CD4-positive, CD25-positive, alpha-beta regulatory T cell (primary cell): ENCODE data around the gene PHF1. TPM values are rescaled to one million over a fixed set of nuclear protein-coding genes. Genes with fewer than 3 reads are reported as not detected.

ENCODE experiments used
- ATAC-seq, 2 donors: fragments of 150-1000 bp; cut with Tn5 transposase; one replicate each; pipeline ENCODE4 v1.10.0; 2021; ENCODE audit warnings: low read depth in 2 of 2, moderate number of reproducible peaks in 2 of 2, moderate library complexity in 1 of 2
- DNase-seq, 3 donors: peaks; one replicate each; pipeline versions ENCODE4 v3.0.0 to v3.0.0-alpha.2; 2012 to 2022; ENCODE audit warnings: mixed read lengths in 1 of 3
- H3K27ac ChIP-seq: one replicate; pipeline ENCODE4 v1.7.0; 2013; ENCODE audit warnings: mild to moderate bottlenecking, low read length; ENCODE audit not compliant: insufficient read depth, poor library complexity, severe bottlenecking
- H3K27me3 ChIP-seq: one replicate; pipeline ENCODE4 v1.7.0; 2013; ENCODE audit warnings: low read length; ENCODE audit not compliant: control insufficient read depth, insufficient read depth
- H3K36me3 ChIP-seq: one replicate; pipeline ENCODE4 v1.7.0; 2013; ENCODE audit warnings: mild to moderate bottlenecking, low read length, moderate library complexity; ENCODE audit not compliant: control insufficient read depth, insufficient read depth
- H3K4me1 ChIP-seq: 2 replicates; pipeline ENCODE4 v1.7.0; 2013; ENCODE audit warnings: mild to moderate bottlenecking, low read length; ENCODE audit not compliant: insufficient read depth, control insufficient read depth, poor library complexity, severe bottlenecking
- H3K4me3 ChIP-seq: one replicate; pipeline ENCODE4 v1.7.0; 2013; ENCODE audit warnings: low read depth, mild to moderate bottlenecking, low read length, moderate library complexity
- H3K9me3 ChIP-seq, 2 experiments: 1 replicate in 1 of 2; 2 replicates in 1 of 2; pipeline ENCODE4 v1.7.0; 2013; ENCODE audit warnings: low read length in 2 of 2, mild to moderate bottlenecking in 1 of 2, moderate library complexity in 1 of 2; ENCODE audit not compliant: control insufficient read depth in 2 of 2
- H3K27ac Mint-ChIP-seq, 3 donors: one replicate each; pipeline ENCODE4 v1.8.0; 2020 to 2022; ENCODE audit warnings: mild to moderate bottlenecking in 3 of 3, mixed read lengths in 3 of 3, moderate library complexity in 2 of 3
- H3K27me3 Mint-ChIP-seq: one replicate; pipeline ENCODE4 v1.8.0; 2022; ENCODE audit warnings: mild to moderate bottlenecking, mixed read lengths
- H3K36me3 Mint-ChIP-seq: one replicate; pipeline ENCODE4 v1.8.0; 2020; ENCODE audit warnings: mixed read lengths
- H3K4me1 Mint-ChIP-seq, 4 donors: one replicate each; pipeline ENCODE4 v1.8.0; 2020 to 2022; ENCODE audit warnings: mixed read lengths in 4 of 4, mild to moderate bottlenecking in 1 of 4
- H3K4me3 Mint-ChIP-seq, 4 donors: one replicate each; pipeline ENCODE4 v1.8.0; 2020 to 2022; ENCODE audit warnings: mild to moderate bottlenecking in 4 of 4, mixed read lengths in 4 of 4, moderate library complexity in 3 of 4
- H3K9me3 Mint-ChIP-seq, 7 donors: one replicate each; pipeline ENCODE4 v1.8.0; 2020 to 2022; ENCODE audit warnings: mixed read lengths in 7 of 7, mild to moderate bottlenecking in 3 of 7, moderate library complexity in 2 of 7
- polyA plus RNA-seq, 4 donors: library from polyadenylated mRNA; unstranded; fragments of 300-500 nt; fragmentation: Illumina TruSeq; gene quantifications; one replicate each; pipeline ENCODE4 v1.2.3, GENCODE V29; 2021
- total RNA-seq: library from RNA; stranded (reverse); gene quantifications from one replicate; pipeline ENCODE4 v1.2.3, GENCODE V29; 2022

PHF1 gene
- total and polyA plus RNA-seq, 5 donors from 2014 or later = 41.5 to 403 (median 69.6) TPM

DNA sequence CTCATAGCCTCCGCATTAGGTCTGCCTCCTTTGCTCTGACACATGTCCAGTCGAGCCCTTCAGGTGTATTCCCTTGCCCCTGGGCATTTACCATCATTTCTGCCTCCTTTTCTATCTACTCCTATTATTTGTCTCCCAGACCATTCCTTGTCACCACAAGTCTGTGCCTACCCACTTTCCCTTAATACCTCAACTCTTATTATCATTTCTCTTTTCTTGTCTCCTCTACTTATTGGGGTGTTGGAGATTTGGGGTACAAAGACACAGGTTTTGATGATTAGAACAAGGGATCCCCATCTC lies 10.5 kb downstream of the PHF1 start:
- peaks cover 3% of the 10 kb centered on the region for H3K36me3 Mint-ChIP-seq
- Histone ChIP-seq H3K4me3 (no peak overlapping the region), H3K27me3 (no peaks in the 10 kb centered on the region), H3K9me3 (no peaks in the 10 kb centered on the region), H3K36me3 (peaks cover 5% of the 10 kb centered on the region), H3K4me1 (peaks cover 59% of the 10 kb centered on the region), H3K27ac (no peak overlapping the region)
- H3K4me3 Mint-ChIP-seq = peak overlapping the region in 3 of 4 donors; percentile 13 to 88 (median 76)
- peaks cover 14 to 80% (median 49%) of the 10 kb centered on the region in 4 donors for H3K4me1 Mint-ChIP-seq
- H3K27me3 Mint-ChIP-seq = peaks cover 14% of the 10 kb centered on the region
- peak overlapping the region in 2 of 3 donors; percentile 7 to 22 for H3K27ac Mint-ChIP-seq
- ATAC-seq = no peak
- no peak for DNase-seq
- peaks cover 0 to 3% (median 0%) of the 10 kb centered on the region in 7 donors for H3K9me3 Mint-ChIP-seq

DNA sequence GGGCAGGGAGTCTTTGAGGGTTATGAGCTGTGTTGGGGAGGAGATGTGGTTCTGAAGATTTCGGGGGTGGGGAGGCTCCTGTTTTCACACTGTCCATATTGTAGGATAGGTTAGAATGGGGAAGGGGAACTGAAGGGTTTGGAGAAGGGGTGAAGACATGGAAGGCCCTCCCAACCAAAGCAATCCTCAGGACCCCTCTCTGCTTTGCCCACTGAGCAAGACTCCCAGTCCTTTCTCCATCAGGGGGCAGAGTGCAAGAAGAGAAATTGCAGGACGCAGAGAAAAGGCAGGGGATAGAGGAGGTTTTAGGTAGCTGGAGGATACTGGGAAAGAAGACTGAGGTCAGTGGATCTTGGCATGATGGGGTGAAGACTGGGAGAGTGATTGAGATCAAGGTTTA lies 13.0 kb downstream of the PHF1 start:
- peaks cover 3% of the 10 kb centered on the region for H3K36me3 Mint-ChIP-seq
- ATAC-seq = no peak
- Histone ChIP-seq H3K36me3 (no peaks in the 10 kb centered on the region), H3K4me3 (no peak overlapping the region), H3K9me3 (no peaks in the 10 kb centered on the region), H3K4me1 (peaks cover 57% of the 10 kb centered on the region), H3K27ac (no peak overlapping the region), H3K27me3 (no peaks in the 10 kb centered on the region)
- H3K4me1 Mint-ChIP-seq = peaks cover 3 to 77% (median 46%) of the 10 kb centered on the region in 4 donors
- DNase-seq = no peak
- H3K9me3 Mint-ChIP-seq = peaks cover 0 to 3% (median 0%) of the 10 kb centered on the region in 7 donors
- H3K27ac Mint-ChIP-seq = peak overlapping the region in 2 of 3 donors; percentile 28 to 67
- peaks cover 14% of the 10 kb centered on the region for H3K27me3 Mint-ChIP-seq
- H3K4me3 Mint-ChIP-seq = peak overlapping the region; percentile 79 to 98 (median 92)

DNA sequence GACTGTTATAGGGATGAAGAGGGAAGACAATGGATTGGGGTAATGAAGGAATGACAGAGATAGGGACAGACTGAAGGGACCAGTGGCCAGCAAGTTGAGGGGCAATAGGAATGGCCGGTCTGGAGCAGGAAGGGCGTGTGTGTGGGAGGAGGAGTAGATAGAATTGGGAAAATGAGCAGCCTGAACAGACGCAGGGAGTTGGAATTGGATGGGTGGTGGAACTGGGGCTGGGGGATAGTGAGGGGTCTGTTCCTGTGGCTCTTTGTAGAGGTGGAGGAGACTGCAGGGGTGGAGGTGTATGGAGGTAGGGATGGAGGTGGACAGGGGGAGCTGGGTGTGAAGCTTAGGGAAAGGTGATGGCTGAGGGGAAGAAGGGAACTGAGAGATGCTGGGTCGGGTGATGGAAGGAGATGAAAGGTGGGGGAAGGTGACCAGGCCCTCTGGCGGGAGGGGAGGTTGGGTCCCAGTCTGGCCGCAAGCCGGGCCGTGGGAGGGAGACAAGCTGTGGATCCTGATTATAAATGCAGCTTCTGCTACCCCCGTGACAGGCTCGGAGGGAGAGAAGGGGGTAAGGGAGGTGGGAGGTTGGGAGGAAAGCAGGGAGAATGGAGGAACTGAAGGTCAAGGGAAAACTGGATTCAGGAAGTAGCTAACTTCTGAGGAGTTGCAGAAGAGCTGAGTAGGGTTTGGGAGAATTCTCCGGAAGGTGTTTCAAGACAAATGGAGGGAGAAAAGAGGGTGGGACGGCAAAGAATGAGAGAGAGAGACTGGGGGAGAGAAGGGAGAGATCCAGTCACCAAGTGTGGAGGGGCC lies 14.2 kb downstream of the PHF1 start:
- DNase-seq = no peak
- Histone ChIP-seq H3K36me3 (no peaks in the 10 kb centered on the region), H3K4me3 (peak overlapping the region; percentile 81)

DNA sequence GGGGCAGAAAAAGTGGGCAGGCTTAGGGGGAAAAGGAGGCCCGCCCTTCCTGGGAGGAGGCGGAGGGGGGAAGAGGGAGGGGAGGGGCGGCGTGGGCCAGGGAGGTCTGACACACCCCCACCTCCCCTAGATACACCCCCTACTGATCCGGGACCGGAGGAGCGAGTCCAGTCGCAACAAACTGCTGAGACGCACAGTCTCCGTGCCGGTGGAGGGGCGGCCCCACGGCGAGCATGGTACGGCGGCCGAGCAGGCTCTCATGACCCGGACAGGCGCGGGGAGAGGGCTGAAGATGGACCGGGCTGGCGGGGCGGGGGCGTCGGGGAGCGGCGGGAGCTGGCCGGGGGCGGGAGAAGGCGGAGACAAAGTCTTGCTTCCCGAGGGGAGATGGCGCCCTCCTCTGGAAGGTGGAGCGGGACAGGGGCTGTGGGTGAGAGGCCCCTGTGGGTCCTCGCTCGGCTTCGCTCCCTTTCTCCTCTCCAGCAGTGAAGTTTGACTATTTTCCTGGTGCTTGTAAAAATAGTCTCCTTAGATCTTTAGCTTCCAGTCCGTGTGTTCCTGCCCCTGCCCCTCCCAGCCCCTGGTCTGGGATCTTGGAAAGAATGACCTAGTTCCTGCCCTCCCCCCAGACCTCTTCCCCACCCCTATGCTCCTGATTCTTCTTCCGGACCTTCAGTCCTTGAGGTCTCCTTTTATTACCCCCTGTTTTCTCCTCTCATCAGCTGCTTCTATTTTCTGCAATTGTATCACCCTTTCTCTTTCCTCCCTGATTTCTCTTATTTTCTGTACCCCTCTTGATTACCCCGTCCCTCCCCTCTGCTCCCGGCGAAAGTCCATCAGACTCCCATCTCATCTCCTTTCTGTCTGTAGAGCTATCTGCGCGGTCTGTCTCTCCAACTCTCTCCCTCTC lies 15.1 kb downstream of the PHF1 start:
- DNase-seq (peak; percentile 73 to 89 (median 79)), ATAC-seq (peak; percentile 54 to 59)
- H3K4me1 ChIP-seq = peaks cover 60% of the 10 kb centered on the region
- no peaks in the 10 kb centered on the region for H3K36me3 ChIP-seq
- Mint-ChIP-seq H3K9me3 (peaks cover 0 to 3% (median 0%) of the 10 kb centered on the region in 7 donors), H3K4me1 (peaks cover 17 to 83% (median 59%) of the 10 kb centered on the region in 4 donors), H3K27me3 (peaks cover 16% of the 10 kb centered on the region), H3K36me3 (peaks cover 3% of the 10 kb centered on the region), H3K27ac (peak overlapping the region; percentile 95 to 100 (median 96)), H3K4me3 (peak overlapping the region; percentile 87 to 98 (median 96))
- peak overlapping the region; percentile 90 for H3K27ac ChIP-seq
- H3K27me3 ChIP-seq = no peaks in the 10 kb centered on the region
- peak overlapping the region; percentile 85 for H3K4me3 ChIP-seq
- H3K9me3 ChIP-seq = no peaks in the 10 kb centered on the region

More for the DNA sequence above, 14.2 kb downstream of the PHF1 start:
- H3K27me3 Mint-ChIP-seq = peaks cover 16% of the 10 kb centered on the region
- peaks cover 0 to 3% (median 0%) of the 10 kb centered on the region in 7 donors for H3K9me3 Mint-ChIP-seq
- peaks cover 10 to 78% (median 51%) of the 10 kb centered on the region in 4 donors for H3K4me1 Mint-ChIP-seq
- Histone ChIP-seq H3K27me3 (no peaks in the 10 kb centered on the region), H3K9me3 (no peaks in the 10 kb centered on the region), H3K27ac (peak overlapping the region; percentile 90), H3K4me1 (peaks cover 59% of the 10 kb centered on the region)
- H3K4me3 Mint-ChIP-seq = peak overlapping the region; percentile 87 to 98 (median 96)
- no peak for ATAC-seq
- H3K36me3 Mint-ChIP-seq = peaks cover 3% of the 10 kb centered on the region
- peak overlapping the region; percentile 95 to 100 (median 96) for H3K27ac Mint-ChIP-seq

DNA sequence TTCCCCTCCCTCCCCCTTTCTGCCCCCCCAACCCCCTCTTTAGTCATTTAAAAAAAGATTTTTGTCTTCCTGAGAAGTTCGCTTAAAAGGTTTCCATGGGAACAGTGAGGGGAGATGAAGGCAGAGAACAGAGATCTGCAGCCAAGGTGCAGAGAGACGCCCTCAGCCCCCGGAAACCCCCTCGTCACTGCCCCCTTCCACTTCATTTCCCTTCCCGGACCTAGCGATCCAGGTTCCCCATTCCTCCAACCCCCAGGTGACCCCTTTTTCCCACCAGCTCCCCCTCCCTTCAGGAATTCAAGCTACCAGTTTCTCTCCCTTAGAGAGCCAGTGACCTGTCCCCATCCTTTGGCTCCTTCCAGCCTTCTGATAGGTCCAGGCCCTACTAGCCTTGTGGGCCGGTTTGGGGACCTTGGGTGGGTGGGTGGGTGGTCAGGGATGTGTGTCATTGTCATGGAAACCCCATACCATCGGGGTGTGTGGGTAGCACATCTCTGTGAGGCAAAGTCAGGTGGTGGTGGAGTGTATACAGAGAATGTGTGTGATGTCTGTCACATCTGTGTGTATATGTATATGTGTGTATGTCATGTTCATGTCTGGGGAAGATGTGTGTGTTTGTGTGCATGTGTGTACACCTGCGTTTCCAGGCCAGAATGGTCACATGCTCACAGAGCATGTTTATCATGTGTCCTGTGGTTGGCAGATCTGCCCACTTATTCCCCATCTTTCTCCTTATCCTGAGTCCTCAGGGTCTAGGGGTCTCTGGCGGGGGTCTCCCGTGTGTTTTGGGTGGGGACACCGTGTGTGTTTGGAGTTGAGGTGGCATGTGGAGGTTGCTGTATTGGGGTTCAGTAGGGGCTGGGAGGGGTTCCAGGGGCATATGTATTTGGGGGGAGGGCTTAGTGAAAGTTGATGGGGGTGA lies 16.0 kb downstream of the PHF1 start:
- Histone ChIP-seq H3K27ac (peak overlapping the region; percentile 90), H3K27me3 (no peaks in the 10 kb centered on the region), H3K36me3 (no peaks in the 10 kb centered on the region), H3K4me1 (peaks cover 67% of the 10 kb centered on the region), H3K4me3 (peak overlapping the region; percentile 85), H3K9me3 (no peaks in the 10 kb centered on the region)
- DNase-seq = peak; percentile 45 to 55 (median 46)
- no peak for ATAC-seq
- Mint-ChIP-seq H3K9me3 (peaks cover 0 to 1% (median 0%) of the 10 kb centered on the region in 7 donors), H3K27ac (peak overlapping the region; percentile 96 to 100 (median 96)), H3K36me3 (peaks cover 3% of the 10 kb centered on the region), H3K4me1 (peaks cover 14 to 79% (median 54%) of the 10 kb centered on the region in 4 donors), H3K27me3 (peaks cover 11% of the 10 kb centered on the region), H3K4me3 (peak overlapping the region; percentile 87 to 98 (median 96))

DNA sequence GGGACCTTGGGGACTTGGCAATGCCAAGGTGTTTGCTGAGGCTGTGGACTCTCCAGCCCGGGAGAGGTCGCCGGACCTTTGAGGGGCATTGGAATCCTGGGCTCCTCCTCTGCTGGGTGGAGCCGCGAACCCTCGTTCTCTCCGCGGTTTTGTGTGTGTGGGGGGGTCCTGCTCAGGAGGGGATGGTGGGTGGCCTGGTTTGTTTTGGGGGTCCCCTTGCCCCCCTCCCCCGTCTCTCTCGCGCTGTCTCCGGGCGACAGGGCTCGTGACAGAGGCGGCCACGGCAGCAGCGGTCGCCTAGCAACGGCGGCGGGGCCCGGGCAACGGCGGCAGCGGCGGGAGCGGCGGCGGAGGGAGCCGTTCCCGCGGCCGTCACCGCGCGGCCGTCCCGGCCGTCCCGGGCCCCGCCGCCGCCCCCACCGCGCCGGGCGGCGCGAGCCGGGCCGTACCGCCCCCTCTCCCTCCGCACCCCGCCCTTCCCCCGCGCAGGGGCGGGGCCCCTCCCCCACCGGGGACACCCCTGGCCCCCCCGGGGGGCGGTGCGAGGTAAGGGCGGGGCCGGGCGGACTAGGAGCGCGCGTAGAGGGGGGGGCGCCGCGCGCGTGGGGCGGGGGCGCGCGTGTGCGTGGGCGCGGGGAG lies 16.9 kb downstream of the PHF1 start:
- Mint-ChIP-seq H3K4me3 (peak overlapping the region; percentile 92 to 98 (median 97)), H3K9me3 (peaks cover 0 to 1% (median 0%) of the 10 kb centered on the region in 7 donors), H3K4me1 (peaks cover 14 to 87% (median 59%) of the 10 kb centered on the region in 4 donors), H3K27me3 (peaks cover 11% of the 10 kb centered on the region), H3K27ac (peak overlapping the region; percentile 96 to 100 (median 96)), H3K36me3 (peaks cover 5% of the 10 kb centered on the region)
- DNase-seq (peak; percentile 49 to 71 (median 60)), ATAC-seq (peak in 1 of 2 donors; percentile 8)
- Histone ChIP-seq H3K4me1 (peaks cover 76% of the 10 kb centered on the region), H3K27ac (peak overlapping the region; percentile 90), H3K27me3 (no peaks in the 10 kb centered on the region), H3K9me3 (no peaks in the 10 kb centered on the region), H3K36me3 (no peaks in the 10 kb centered on the region), H3K4me3 (peak overlapping the region; percentile 85)
